IMR-90 (cell line): ENCODE data around the gene DCD. TPM values are rescaled to one million over a fixed set of nuclear protein-coding genes. Genes with fewer than 3 reads are reported as not detected.

ENCODE experiments used
- ATAC-seq: fragments of 200-7000 bp; cut with Tn5 transposase; 2 replicates; pipeline ENCODE4 v1.9.1; 2020; ENCODE audit warnings: low read depth, mild to moderate bottlenecking, moderate library complexity
- BruUV-seq: library from RNA; stranded (reverse); fragments of 400-500 nt; replicated peaks from 2 replicates; lab custom pipeline; 2021; lab: Mats Ljungman, UMichigan
- CTCF ChIA-PET: fragments of 300-600 bp; formaldehyde crosslinking; extraction: SDS; loops from one replicate; lab custom pipeline; 2021; ENCODE audit warnings: antibody characterized with exemption; lab: Yijun Ruan, JAX
- POLR2A ChIA-PET: fragments of 300-600 bp; sonication (Branson Sonifier 250); formaldehyde crosslinking; loops from one replicate; lab custom pipeline; 2022; ENCODE audit warnings: antibody characterized with exemption; ENCODE audit not compliant: unreplicated experiment; lab: Charles Lee
- DNase-seq: peaks from one replicate; pipeline ENCODE4 v3.0.0; 2013
- H2AFZ ChIP-seq: replicated peaks from 2 replicates; pipeline ENCODE3; 2013; ENCODE audit warnings: low read length, mild to moderate bottlenecking; ENCODE audit not compliant: poor library complexity
- H2AK5ac ChIP-seq: 2 replicates; pipeline ENCODE4 v1.6.1; 2013; ENCODE audit warnings: low read depth, low read length, inconsistent platforms
- H2AK9ac ChIP-seq: replicated peaks from 2 replicates; pipeline ENCODE3; 2013; ENCODE audit warnings: mild to moderate bottlenecking, low read depth, low read length, moderate library complexity; ENCODE audit not compliant: poor library complexity
- H2BK120ac ChIP-seq: 2 replicates; pipeline ENCODE4 v1.6.1; 2013; ENCODE audit warnings: low read depth, low read length, inconsistent platforms
- H2BK15ac ChIP-seq: 3 replicates; pipeline ENCODE4 v1.6.1; 2013; ENCODE audit warnings: low read depth, low read length, inconsistent platforms
- H2BK20ac ChIP-seq: 2 replicates; pipeline ENCODE4 v1.6.1; 2013; ENCODE audit warnings: low read depth, mild to moderate bottlenecking, inconsistent platforms, low read length, moderate library complexity
- H2BK5ac ChIP-seq: 2 replicates; pipeline ENCODE4 v1.6.1; 2013; ENCODE audit warnings: mild to moderate bottlenecking, low read depth, low read length, inconsistent platforms; ENCODE audit not compliant: poor library complexity, severe bottlenecking
- H3K14ac ChIP-seq: replicated peaks from 2 replicates; pipeline ENCODE4 v1.6.1; 2013; ENCODE audit warnings: low read depth, low read length, inconsistent platforms
- H3K18ac ChIP-seq: 2 replicates; pipeline ENCODE4 v1.6.1; 2013; ENCODE audit warnings: low read depth, low read length, control low read depth
- H3K23ac ChIP-seq: 2 replicates; pipeline ENCODE4 v1.6.1; 2013; ENCODE audit warnings: low read depth, low read length, inconsistent platforms
- H3K27ac ChIP-seq: 2 replicates; pipeline ENCODE4 v1.5.1; 2013; ENCODE audit warnings: mild to moderate bottlenecking, control low read depth, low read length; ENCODE audit not compliant: insufficient read depth
- H3K27me3 ChIP-seq: 2 replicates; pipeline ENCODE4 v1.6.1; 2013; ENCODE audit warnings: low read length; ENCODE audit not compliant: control insufficient read depth, insufficient read depth
- H3K36me3 ChIP-seq: 2 replicates; pipeline ENCODE4 v1.6.1; 2013; ENCODE audit warnings: low read length, mixed read lengths; ENCODE audit not compliant: control insufficient read depth, insufficient read depth
- H3K4ac ChIP-seq: 2 replicates; pipeline ENCODE4 v1.6.1; 2013; ENCODE audit warnings: low read depth, low read length, inconsistent platforms
- H3K4me1 ChIP-seq: 2 replicates; pipeline ENCODE4 v1.6.1; 2013; ENCODE audit warnings: low read length, mixed read lengths; ENCODE audit not compliant: control insufficient read depth, insufficient read depth
- H3K4me2 ChIP-seq: 2 replicates; pipeline ENCODE4 v1.6.1; 2013; ENCODE audit warnings: low read depth, mild to moderate bottlenecking, control low read depth, low read length, moderate library complexity
- H3K4me3 ChIP-seq: 2 replicates; pipeline ENCODE4 v1.5.1; 2013; ENCODE audit warnings: low read depth, mild to moderate bottlenecking, control low read depth, low read length, moderate library complexity; ENCODE audit not compliant: insufficient read depth
- H3K56ac ChIP-seq: 2 replicates; pipeline ENCODE4 v1.6.1; 2013; ENCODE audit warnings: low read length, inconsistent platforms; ENCODE audit not compliant: insufficient read depth; ENCODE audit errors: extremely low read depth
- H3K79me1 ChIP-seq, 2 experiments: 2 replicates each; pipeline ENCODE4 v1.6.1; 2013; ENCODE audit warnings: low read length in 2 of 2, inconsistent platforms in 1 of 2, low read depth in 1 of 2
- H3K9ac ChIP-seq: 2 replicates; pipeline ENCODE4 v1.6.1; 2013; ENCODE audit warnings: low read depth, low read length, control low read depth
- H3K9me1 ChIP-seq: 2 replicates; pipeline ENCODE4 v1.6.1; 2013; ENCODE audit warnings: low read length, inconsistent platforms; ENCODE audit not compliant: insufficient read depth
- H3K9me3 ChIP-seq: 2 replicates; pipeline ENCODE4 v1.6.1; 2013; ENCODE audit warnings: low read length; ENCODE audit not compliant: control insufficient read depth, insufficient read depth
- H4K20me1 ChIP-seq: 2 replicates; pipeline ENCODE4 v1.6.1; 2013; ENCODE audit warnings: low read length, inconsistent platforms; ENCODE audit not compliant: insufficient read depth
- H4K5ac ChIP-seq: 2 replicates; pipeline ENCODE4 v1.6.1; 2013; ENCODE audit warnings: mild to moderate bottlenecking, low read depth, low read length, control low read depth
- H4K8ac ChIP-seq, 2 experiments: 2 replicates each; pipeline ENCODE4 v1.6.1; 2013; ENCODE audit warnings: low read depth in 2 of 2, low read length in 2 of 2, control low read depth in 1 of 2, inconsistent platforms in 1 of 2
- H4K91ac ChIP-seq: 2 replicates; pipeline ENCODE4 v1.6.1; 2013; ENCODE audit warnings: low read depth, low read length, inconsistent platforms; ENCODE audit not compliant: insufficient read depth
- BHLHE40 ChIP-seq: fragments of 150-350 bp; IDR thresholded peaks from 2 replicates; pipeline ENCODE4 v1.6.1; 2016; ENCODE audit warnings: mild to moderate bottlenecking, low read depth, low read length
- CEBPB ChIP-seq: IDR thresholded peaks from 2 replicates; pipeline ENCODE4 v1.6.1; 2012; ENCODE audit warnings: low read depth, low read length, improper control_type of control experiment
- CHD1 ChIP-seq: IDR thresholded peaks from 2 replicates; pipeline ENCODE4 v1.6.1; 2012; ENCODE audit warnings: low read depth, low read length, improper control_type of control experiment
- CTCF ChIP-seq: conservative IDR thresholded peaks from 2 replicates; pipeline ENCODE4 v1.5.1; 2012; ENCODE audit warnings: mild to moderate bottlenecking, low read depth, low read length, improper control_type of control experiment
- ELK1 ChIP-seq: fragments of 150-350 bp; IDR thresholded peaks from 2 replicates; pipeline ENCODE4 v1.6.1; 2016; ENCODE audit warnings: low read depth, mild to moderate bottlenecking, low read length, moderate library complexity, borderline replicate concordance
- FOS ChIP-seq: fragments of 150-350 bp; IDR thresholded peaks from 2 replicates; pipeline ENCODE4 v1.6.1; 2016; ENCODE audit warnings: low read depth, low read length
- MAFK ChIP-seq: IDR thresholded peaks from 2 replicates; pipeline ENCODE4 v1.6.1; 2012; ENCODE audit warnings: low read depth, low read length, improper control_type of control experiment
- MAZ ChIP-seq: IDR thresholded peaks from 2 replicates; pipeline ENCODE4 v1.6.1; 2012; ENCODE audit warnings: low read depth, mild to moderate bottlenecking, low read length, improper control_type of control experiment, moderate library complexity, borderline replicate concordance
- MXI1 ChIP-seq: IDR thresholded peaks from 2 replicates; pipeline ENCODE4 v1.6.1; 2012; ENCODE audit warnings: low read depth, mild to moderate bottlenecking, low read length, moderate library complexity, borderline replicate concordance
- NFE2L2 ChIP-seq: fragments of 150-350 bp; IDR thresholded peaks from 2 replicates; pipeline ENCODE4 v1.6.1; 2016; ENCODE audit warnings: low read depth, mild to moderate bottlenecking, low read length
- POLR2A ChIP-seq: IDR thresholded peaks from 2 replicates; pipeline ENCODE4 v1.6.1; 2012; ENCODE audit warnings: mild to moderate bottlenecking, low read depth, low read length
- RAD21 ChIP-seq: IDR thresholded peaks from 2 replicates; pipeline ENCODE4 v1.6.1; 2012; ENCODE audit warnings: low read length, improper control_type of control experiment
- RCOR1 ChIP-seq: IDR thresholded peaks from 2 replicates; pipeline ENCODE4 v1.6.1; 2012; ENCODE audit warnings: mild to moderate bottlenecking, low read length, improper control_type of control experiment; ENCODE audit not compliant: insufficient replicate concordance
- RFX5 ChIP-seq: IDR thresholded peaks from 2 replicates; pipeline ENCODE4 v1.8.0; 2012; ENCODE audit warnings: low read depth, mild to moderate bottlenecking, low read length, moderate library complexity
- SMC3 ChIP-seq: fragments of 150-350 bp; IDR thresholded peaks from 2 replicates; pipeline ENCODE4 v1.6.1; 2016; ENCODE audit warnings: low read depth, mild to moderate bottlenecking, antibody characterized with exemption, low read length, moderate library complexity
- USF2 ChIP-seq: fragments of 150-350 bp; IDR thresholded peaks from 2 replicates; pipeline ENCODE4 v1.6.1; 2017; ENCODE audit warnings: mild to moderate bottlenecking, antibody characterized with exemption, low read length, low read depth
- WGBS, 2 experiments: methylation state at CpG; one replicate each; pipeline versions ENCODE4 v1.1.5 to v1.1.7; 2013; ENCODE audit warnings: missing lambda C conversion rate in 2 of 2; ENCODE audit not compliant: insufficient read length in 1 of 2; ENCODE audit errors: extremely low coverage in 2 of 2; 5-methylcytosine and 5-hydroxymethylcytosine counted together
- dilution Hi-C: fragments of 300-500 bp; cut with HindIII; formaldehyde crosslinking; loops from one replicate; pipeline ENCODE4 v1.14.3; 2018; ENCODE audit warnings: low sequenced_read_pairs; ENCODE audit not compliant: unreplicated experiment
- in situ Hi-C: fragments of 300-500 bp; cut with MboI; formaldehyde crosslinking; loops from 3 replicates; pipeline ENCODE4 v1.14.3; 2019; ENCODE audit warnings: low sequenced_read_pairs, inconsistent platforms, mixed read lengths
- intact Hi-C: fragments of 100-400 bp; cut with micrococcal nuclease; formaldehyde crosslinking; loops from 2 replicates; pipeline ENCODE4 v1.10.0; 2022
- polyA plus RNA-seq, 3 experiments: library from polyadenylated mRNA; depleted of rRNA; stranded (reverse); fragments of >200 nt; gene quantifications; 2 replicates each; pipeline ENCODE4 v1.2.3, GENCODE V29; 2012; ENCODE audit warnings: low replicate concordance in 1 of 3
- total RNA-seq: library from RNA; depleted of rRNA; stranded (reverse); fragments of >200 nt; gene quantifications from 2 replicates; pipeline ENCODE4 v1.2.3, GENCODE V29; 2012

Gene DCD
- total and polyA plus RNA-seq, 2 of the 4 experiments (the other 2 are of a cell fraction) = not detected

GRCh38 chr12:54608769-54609168 is 39.4 kb downstream of the DCD start:
- Histone ChIP-seq H2BK5ac (no peak overlapping the region), H2BK120ac (no peak overlapping the region), H4K91ac (no peak overlapping the region), H3K14ac (no peak overlapping the region), H3K79me1 (no peaks in the 10 kb centered on the region), H3K36me3 (no peaks in the 10 kb centered on the region), H2AK9ac (no peak overlapping the region), H3K18ac (no peak overlapping the region), H4K20me1 (no peaks in the 10 kb centered on the region), H3K9ac (no peak overlapping the region), H3K4me3 (no peak overlapping the region), H3K4ac (no peak overlapping the region), H3K9me3 (no peaks in the 10 kb centered on the region), H3K27me3 (peaks cover 4% of the 10 kb centered on the region), H3K56ac (no peak overlapping the region), H4K8ac (no peak overlapping the region), H3K27ac (no peak overlapping the region), H3K4me2 (no peak overlapping the region), H3K4me1 (no peaks in the 10 kb centered on the region), H2BK15ac (no peak overlapping the region), H2BK20ac (no peak overlapping the region), H3K9me1 (no peaks in the 10 kb centered on the region), H2AFZ (no peak overlapping the region), H3K23ac (no peak overlapping the region), H4K5ac (no peak overlapping the region), H2AK5ac (no peak overlapping the region)
- dilution Hi-C loops (no loop called here), in situ Hi-C loops (no loop called here), intact Hi-C loops (no loop called here)
- ChIA-PET CTCF (no interaction called here), POLR2A (no interaction called here)
- TF ChIP-seq BHLHE40 (no peak), CHD1 (no peak), FOS (no peak), MAZ (no peak), NFE2L2 (no peak), RFX5 (no peak), USF2 (no peak), CTCF (no peak), MXI1 (no peak), POLR2A (no peak), CEBPB (no peak), SMC3 (no peak), RCOR1 (no peak), RAD21 (no peak), ELK1 (no peak), MAFK (no peak)
- no peak for DNase-seq
- no peak for ATAC-seq
- no TSS peak for BruUV-seq
- WGBS, 2 experiments = no CpG with 5 or more reads among the region's 2 CpGs
